NCI-H1417 treated with DMSO at 0.1 percent for 48 hours (cell line): Measurements from ENCODE around the gene VWCE.

Experiments
- DNase-seq: peaks from one replicate; lab custom pipeline; 2025; lab: John Stamatoyannopoulos, UW

VWCE gene

GRCh38 chr11:61294717-61295595 lies at the start of gene VWCE:
Gene VWCE, minus strand, starts transcription at chr11:61295316. Its CDS starts 279 bp downstream, at chr11:61295037.
- peak; percentile 20 for DNase-seq

GRCh38 chr11:61343792-61344745 lies 49.0 kb upstream of the VWCE start:
- no peak for DNase-seq

- no peak for DNase-seq
Observed at GRCh38 chr11:61342207-61342803, 47.2 kb upstream of the VWCE start.

GRCh38 chr11:61341706-61342105 lies 46.6 kb upstream of the VWCE start:
- no peak for DNase-seq

GRCh38 chr11:61340979-61341378 lies 45.9 kb upstream of the VWCE start:
- no peak for DNase-seq

- DNase-seq = no peak
Observed at GRCh38 chr11:61339490-61339878, 44.4 kb upstream of the VWCE start.

- DNase-seq = no peak
Observed at GRCh38 chr11:61338783-61339489, 43.8 kb upstream of the VWCE start.

- DNase-seq = no peak
Observed at GRCh38 chr11:61337706-61338470, 42.8 kb upstream of the VWCE start.

GRCh38 chr11:61336171-61336935 lies 41.2 kb upstream of the VWCE start:
- DNase-seq = peak; percentile 35

- no peak for DNase-seq
Observed at GRCh38 chr11:61335355-61335710, 40.2 kb upstream of the VWCE start.

GRCh38 chr11:61334434-61335354 lies 39.6 kb upstream of the VWCE start:
- no peak for DNase-seq

- no peak for DNase-seq
Observed at GRCh38 chr11:61333550-61334433, 38.7 kb upstream of the VWCE start.

- DNase-seq = peak; percentile 76
Observed at GRCh38 chr11:61332797-61333549, 37.9 kb upstream of the VWCE start, which contains the start of the genes DDB1 and TKFC. Gene DDB1, minus strand, starts transcription at chr11:61333105. Its CDS starts 137 bp downstream, at chr11:61332968. Gene TKFC, plus strand, starts transcription at chr11:61333228. Its CDS starts 1,501 bp downstream, at chr11:61334729.

GRCh38 chr11:61332281-61332796 lies 37.2 kb upstream of the VWCE start:
- no peak for DNase-seq

GRCh38 chr11:61331651-61332050 lies 36.5 kb upstream of the VWCE start:
- DNase-seq = no peak

- DNase-seq = no peak
Observed at GRCh38 chr11:61329871-61330270, 34.8 kb upstream of the VWCE start.

GRCh38 chr11:61328351-61328750 lies 33.2 kb upstream of the VWCE start:
- no peak for DNase-seq
